PC-3 (cell line): ENCODE data around the gene SEPTIN2. TPM values are rescaled to one million over a fixed set of nuclear protein-coding genes. Genes with fewer than 3 reads are reported as not detected.

Experiments
- ATAC-seq: fragments of 200-7000 bp; cut with Tn5 transposase; 2 replicates; pipeline ENCODE4 v1.9.1; 2020; ENCODE audit warnings: mild to moderate bottlenecking, moderate library complexity
- BruUV-seq: library from RNA; stranded (reverse); fragments of 400-500 nt; replicated peaks from 2 replicates; lab custom pipeline; 2021; lab: Mats Ljungman, UMichigan
- CTCF ChIA-PET: fragments of 300-600 bp; sonication (Branson Sonifier 250); formaldehyde crosslinking; loops from one replicate; lab custom pipeline; 2022; ENCODE audit warnings: antibody characterized with exemption; lab: Charles Lee
- POLR2A ChIA-PET: fragments of 300-600 bp; sonication (Branson Sonifier 250); formaldehyde crosslinking; loops from one replicate; lab custom pipeline; 2022; ENCODE audit warnings: antibody characterized with exemption; ENCODE audit not compliant: unreplicated experiment; lab: Charles Lee
- DNase-seq: peaks from one replicate; pipeline ENCODE4 v3.0.0-alpha.2; 2015
- H2AFZ ChIP-seq: fragments of 300-600 bp; sonication (generic); 2 replicates; pipeline ENCODE4 v1.6.0; 2016; ENCODE audit warnings: antibody characterized with exemption, low read length
- H3F3A ChIP-seq: fragments of 300-600 bp; sonication (generic); one replicate; pipeline ENCODE4 v1.6.0; 2017; ENCODE audit warnings: antibody characterized with exemption, low read length, control low read depth, mild to moderate bottlenecking; ENCODE audit not compliant: unreplicated experiment
- H3K27ac ChIP-seq: fragments of 300-600 bp; sonication (generic); 2 replicates; pipeline ENCODE4 v1.5.1; 2016; ENCODE audit warnings: mild to moderate bottlenecking, low read length
- H3K27me3 ChIP-seq: fragments of 300-600 bp; sonication (generic); 2 replicates; pipeline ENCODE4 v1.6.1; 2016; ENCODE audit warnings: low read length, mixed read lengths
- H3K36me3 ChIP-seq: fragments of 300-600 bp; sonication (generic); 2 replicates; pipeline ENCODE4 v1.6.1; 2016; ENCODE audit warnings: low read depth, mixed run types, low read length, mixed read lengths
- H3K4me1 ChIP-seq: fragments of 300-600 bp; sonication (generic); 2 replicates; pipeline ENCODE4 v1.5.1; 2016; ENCODE audit warnings: low read length; ENCODE audit not compliant: insufficient read depth
- H3K4me2 ChIP-seq: fragments of 300-600 bp; sonication (generic); 2 replicates; pipeline ENCODE4 v1.6.0; 2016; ENCODE audit warnings: low read length
- H3K4me3 ChIP-seq: fragments of 300-600 bp; sonication (generic); 2 replicates; pipeline ENCODE4 v1.5.1; 2016; ENCODE audit warnings: mild to moderate bottlenecking, low read length, mixed read lengths
- H3K79me2 ChIP-seq: fragments of 300-600 bp; sonication (generic); 2 replicates; pipeline ENCODE4 v1.6.1; 2017; ENCODE audit warnings: low read length, mixed read lengths
- H3K9ac ChIP-seq: fragments of 300-600 bp; sonication (generic); 2 replicates; pipeline ENCODE4 v1.6.0; 2016; ENCODE audit warnings: mild to moderate bottlenecking, low read length
- H3K9me2 ChIP-seq: fragments of 300-600 bp; sonication (generic); replicated peaks from 2 replicates; pipeline ENCODE4 v1.6.1; 2016; ENCODE audit warnings: mixed run types, low read length, mixed read lengths
- H3K9me3 ChIP-seq: fragments of 300-600 bp; sonication (generic); 2 replicates; pipeline ENCODE4 v1.6.1; 2016; ENCODE audit warnings: low read length, mixed read lengths
- H4K20me1 ChIP-seq: fragments of 300-600 bp; sonication (generic); 2 replicates; pipeline ENCODE4 v1.6.1; 2016; ENCODE audit warnings: low read length, mixed read lengths
- EZH2 ChIP-seq: fragments of 300-600 bp; sonication (generic); IDR thresholded peaks from one replicate; pipeline ENCODE4 v1.6.1; 2017; ENCODE audit warnings: antibody characterized with exemption, mild to moderate bottlenecking, low read length; ENCODE audit not compliant: unreplicated experiment
- EZH2phosphoT487 ChIP-seq: fragments of 300-600 bp; sonication (generic); IDR thresholded peaks from 2 replicates; pipeline ENCODE4 v1.6.1; 2018; ENCODE audit warnings: mild to moderate bottlenecking, antibody characterized with exemption, low read length, borderline replicate concordance
- intact Hi-C: fragments of 100-400 bp; cut with micrococcal nuclease; formaldehyde crosslinking; loops from 2 replicates; pipeline ENCODE4 v1.9.0; 2023
- total RNA-seq: library from RNA; depleted of rRNA; stranded (reverse); fragments of >200 nt; gene quantifications from 2 replicates; pipeline ENCODE4 v1.2.3, GENCODE V29; 2014
- TF ChIP-seq, protein P1 (sequence below): fragments of 300-600 bp; sonication (generic); conservative IDR thresholded peaks from 2 replicates; pipeline ENCODE4 v1.5.1; 2017; ENCODE audit warnings: antibody characterized with exemption, low read depth, mild to moderate bottlenecking, low read length

The SEPTIN2 gene
- total RNA-seq, 1 experiment from 2014 or later: 185 TPM

DNA sequence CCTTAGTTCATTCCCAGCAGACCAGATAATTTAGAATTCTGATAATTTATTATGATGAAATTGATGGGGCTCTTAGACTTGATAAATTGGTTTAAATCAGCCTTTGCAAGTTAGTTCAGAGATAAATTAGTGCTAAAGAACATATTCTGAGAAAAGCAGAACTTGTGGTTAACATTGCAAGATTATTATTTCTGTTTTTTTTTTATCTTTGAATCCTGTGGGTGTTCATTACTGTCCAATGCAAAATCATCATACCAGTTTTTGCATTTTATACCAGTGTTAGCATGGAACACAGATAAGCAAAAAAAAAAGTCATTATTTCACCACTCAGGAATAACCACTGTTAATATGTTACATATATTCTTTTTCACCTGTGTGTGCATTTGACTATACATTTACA, 9.1 kb downstream of the SEPTIN2 start:
- Histone ChIP-seq H3K4me3 (no peak overlapping the region), H2AFZ (no peak overlapping the region), H3K36me3 (peaks cover 36% of the 10 kb centered on the region), H3K9me2 (no peaks in the 10 kb centered on the region), H3K79me2 (peaks cover 67% of the 10 kb centered on the region), H3K9me3 (no peaks in the 10 kb centered on the region), H3K27me3 (no peaks in the 10 kb centered on the region), H3K4me1 (0 out of 2 replicates have a peak, but pooled peaks cover 6% of the 10 kb centered on the region), H3K27ac (no peak overlapping the region), H3K4me2 (no peak overlapping the region), H3K9ac (no peak overlapping the region), H3F3A (no peaks in the 10 kb centered on the region), H4K20me1 (peaks cover 17% of the 10 kb centered on the region)
- no TSS peak for BruUV-seq
- DNase-seq: no peak
- ChIA-PET POLR2A (no interaction called here), CTCF (no interaction called here)
- no peak for ATAC-seq
- intact Hi-C loops: no loop called here
- TF ChIP-seq, protein P1, sequence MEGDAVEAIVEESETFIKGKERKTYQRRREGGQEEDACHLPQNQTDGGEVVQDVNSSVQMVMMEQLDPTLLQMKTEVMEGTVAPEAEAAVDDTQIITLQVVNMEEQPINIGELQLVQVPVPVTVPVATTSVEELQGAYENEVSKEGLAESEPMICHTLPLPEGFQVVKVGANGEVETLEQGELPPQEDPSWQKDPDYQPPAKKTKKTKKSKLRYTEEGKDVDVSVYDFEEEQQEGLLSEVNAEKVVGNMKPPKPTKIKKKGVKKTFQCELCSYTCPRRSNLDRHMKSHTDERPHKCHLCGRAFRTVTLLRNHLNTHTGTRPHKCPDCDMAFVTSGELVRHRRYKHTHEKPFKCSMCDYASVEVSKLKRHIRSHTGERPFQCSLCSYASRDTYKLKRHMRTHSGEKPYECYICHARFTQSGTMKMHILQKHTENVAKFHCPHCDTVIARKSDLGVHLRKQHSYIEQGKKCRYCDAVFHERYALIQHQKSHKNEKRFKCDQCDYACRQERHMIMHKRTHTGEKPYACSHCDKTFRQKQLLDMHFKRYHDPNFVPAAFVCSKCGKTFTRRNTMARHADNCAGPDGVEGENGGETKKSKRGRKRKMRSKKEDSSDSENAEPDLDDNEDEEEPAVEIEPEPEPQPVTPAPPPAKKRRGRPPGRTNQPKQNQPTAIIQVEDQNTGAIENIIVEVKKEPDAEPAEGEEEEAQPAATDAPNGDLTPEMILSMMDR: no peak
- TF ChIP-seq EZH2: no peak
- no peak for TF ChIP-seq EZH2phosphoT487

DNA sequence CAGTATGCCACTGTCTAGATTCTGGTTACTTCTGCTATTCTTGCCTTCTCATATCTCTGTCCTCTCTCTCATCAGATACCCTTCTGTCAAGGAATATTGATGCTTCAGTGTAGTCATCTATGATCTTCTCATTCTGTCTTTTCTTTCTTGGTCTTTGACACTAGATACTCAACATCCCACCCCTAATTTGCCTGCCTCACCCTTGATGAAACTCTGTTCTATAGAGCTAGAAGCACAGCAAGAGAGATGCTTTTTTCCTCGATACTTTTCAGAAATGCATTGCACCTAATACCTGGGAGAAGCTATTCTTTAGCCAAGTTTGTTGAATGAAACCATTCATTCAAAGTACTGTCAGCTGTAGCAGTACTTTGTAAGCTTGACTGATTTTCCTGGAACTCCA, 9.5 kb downstream of the SEPTIN2 start:
- Histone ChIP-seq H3K27me3 (no peaks in the 10 kb centered on the region), H3K4me2 (no peak overlapping the region), H2AFZ (no peak overlapping the region), H3K36me3 (peaks cover 41% of the 10 kb centered on the region), H3K27ac (no peak overlapping the region), H3F3A (no peaks in the 10 kb centered on the region), H3K9me3 (no peaks in the 10 kb centered on the region), H3K79me2 (peaks cover 62% of the 10 kb centered on the region), H3K4me1 (0 out of 2 replicates have a peak, but pooled peaks cover 2% of the 10 kb centered on the region), H3K9ac (no peak overlapping the region), H3K4me3 (no peak overlapping the region), H4K20me1 (peaks cover 12% of the 10 kb centered on the region; the same call in 1 of the 2 replicates), H3K9me2 (no peaks in the 10 kb centered on the region)
- ChIA-PET CTCF (no interaction called here), POLR2A (no interaction called here)
- intact Hi-C loops: no loop called here
- no peak for DNase-seq
- ATAC-seq: no peak
- no TSS peak for BruUV-seq
- TF ChIP-seq EZH2 (no peak), EZH2phosphoT487 (no peak)
- TF ChIP-seq, protein P1: no peak

DNA sequence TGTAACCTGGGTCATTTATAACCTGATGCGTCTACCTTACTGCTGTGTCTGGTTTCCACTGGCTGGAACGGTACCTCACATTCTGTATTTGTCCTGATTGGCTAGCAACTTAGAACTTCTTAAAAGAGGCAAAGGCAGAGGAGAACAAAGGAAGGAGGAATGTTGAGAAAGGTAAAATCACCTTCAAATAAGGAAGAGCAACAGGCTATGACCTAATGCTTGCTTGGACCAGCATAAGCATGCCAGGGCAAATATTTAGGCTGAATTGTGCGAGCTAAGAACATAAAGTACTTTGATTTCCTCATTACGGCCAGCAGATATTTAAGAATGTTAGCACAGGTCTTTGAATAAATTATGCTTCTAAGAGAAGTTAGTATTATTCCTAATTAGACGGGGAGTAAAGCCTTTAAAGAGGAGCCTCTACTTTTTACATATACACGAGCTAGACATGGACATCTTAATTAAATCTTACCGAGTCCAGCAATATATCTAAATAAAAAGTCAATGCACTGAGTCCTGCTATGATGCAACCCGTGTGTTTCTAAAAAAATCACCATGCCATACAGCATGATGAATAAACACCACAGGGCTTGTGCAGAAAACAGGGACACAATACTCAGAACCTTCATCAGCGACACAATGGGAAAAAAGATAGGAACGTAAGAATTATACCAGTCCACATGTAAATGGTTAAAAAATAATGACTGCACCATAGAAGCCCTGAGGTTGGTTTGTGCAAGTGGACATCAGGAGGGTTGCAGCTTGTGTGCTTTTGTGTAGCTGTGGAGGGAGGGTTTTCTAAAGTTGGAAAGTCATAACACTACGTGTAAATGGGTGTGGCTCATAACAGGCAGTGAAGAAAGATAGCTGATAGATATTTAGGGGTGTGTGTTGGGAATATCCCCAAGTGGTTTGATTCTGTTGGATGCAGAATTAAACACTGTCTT, 14.2 kb downstream of the SEPTIN2 start:
- no peak overlapping the region for H2AFZ ChIP-seq
- BruUV-seq: no TSS peak
- ATAC-seq (no peak), DNase-seq (no peak)
- no peak overlapping the region for H3K4me2 ChIP-seq
- intact Hi-C loops: no loop called here
- no peak overlapping the region for H3K9ac ChIP-seq
- peaks cover 48% of the 10 kb centered on the region for H3K36me3 ChIP-seq
- H3K4me3 ChIP-seq: no peak overlapping the region
- H3F3A ChIP-seq: no peaks in the 10 kb centered on the region
- CTCF ChIA-PET: no interaction called here
- no peaks in the 10 kb centered on the region for H3K9me2 ChIP-seq
- H3K9me3 ChIP-seq: no peaks in the 10 kb centered on the region
- POLR2A ChIA-PET: no interaction called here
- H4K20me1 ChIP-seq: peaks cover 4% of the 10 kb centered on the region; the same call in 1 of the 2 replicates
- TF ChIP-seq EZH2: no peak
- TF ChIP-seq, protein P1: no peak
- TF ChIP-seq EZH2phosphoT487: no peak
- H3K27me3 ChIP-seq: no peaks in the 10 kb centered on the region
- no peak overlapping the region for H3K27ac ChIP-seq
- H3K4me1 ChIP-seq: no peaks in the 10 kb centered on the region
- H3K79me2 ChIP-seq: peaks cover 15% of the 10 kb centered on the region; the same call in 1 of the 2 replicates
